ENCODE results near the gene MAP3K20.

- TF ChIP-seq REST (IDR thresholded peaks at IDR 0.05; ENCODE audit: unreplicated experiment) = no peak
- TF ChIP-seq CTCF (conservative IDR thresholded peaks at IDR 0.05; ENCODE audit: low read depth in 2 of 2) = no peak
- no peak for TF ChIP-seq POLR2AphosphoS5 (IDR thresholded peaks at IDR 0.05; ENCODE audit: low read depth)
- no peak for TF ChIP-seq EZH2 (IDR thresholded peaks at IDR 0.05; ENCODE audit: low read depth, unreplicated experiment)
- no peak for TF ChIP-seq STAT1 (IDR thresholded peaks at IDR 0.05; ENCODE audit: unreplicated experiment)
- TF ChIP-seq ETS1 (IDR thresholded peaks at IDR 0.05) = no peak
- no peak for TF ChIP-seq JUNB (IDR thresholded peaks at IDR 0.05; ENCODE audit: unreplicated experiment)
- no peak for TF ChIP-seq ZNF114 (CRISPR knock-in tag; IDR thresholded peaks at IDR 0.05)
- TF ChIP-seq EZH2phosphoT487 (IDR thresholded peaks at IDR 0.05; ENCODE audit: unreplicated experiment) = no peak
- TF ChIP-seq ZNF331 (CRISPR knock-in tag; IDR thresholded peaks at IDR 0.05; ENCODE audit: low read depth) = no peak
- no peak for TF ChIP-seq CREB1 (CRISPR knock-in tag; IDR thresholded peaks at IDR 0.05; ENCODE audit: low read depth)
- TF ChIP-seq NANOG (IDR thresholded peaks at IDR 0.05; ENCODE audit: borderline replicate concordance) = no peak
- TF ChIP-seq ZNF462 (CRISPR knock-in tag; IDR thresholded peaks at IDR 0.05) = no peak
Observed at GRCh38 chr2:173086518-173087213, 11.0 kb downstream of the MAP3K20 start.
